HepG2 (cell line): ENCODE measurements around the gene HAPLN2. TPM values are rescaled to one million over a fixed set of nuclear protein-coding genes. Genes with fewer than 3 reads are reported as not detected.
A peak's percentile ranks its signal among the peaks of the same experiment; 100 is the strongest.

Experiments used
- E2F2 ChIP-seq: sonication (generic); formaldehyde crosslinking; IDR thresholded peaks from 2 replicates; pipeline ENCODE4 v1.4.0; 2020; ENCODE audit warnings: missing genetic modification reagents, borderline replicate concordance
- EHMT2 ChIP-seq: fragments of 200-600 bp; sonication (generic); IDR thresholded peaks from 2 replicates; pipeline ENCODE4 v1.7.0; 2017; ENCODE audit warnings: antibody characterized with exemption, low read depth, low read length, borderline replicate concordance
- GABPB1 ChIP-seq: IDR thresholded peaks from 2 replicates; pipeline ENCODE4 v1.6.1; 2016; ENCODE audit warnings: mild to moderate bottlenecking, missing genetic modification reagents, moderate library complexity, missing compliant biosample characterization
- HNF4A ChIP-seq: sonication (generic); formaldehyde crosslinking; IDR thresholded peaks from 2 replicates; pipeline ENCODE4 v1.4.0; 2020; ENCODE audit warnings: missing genetic modification reagents
- NFATC3 ChIP-seq: sonication (generic); formaldehyde crosslinking; IDR thresholded peaks from 2 replicates; pipeline ENCODE4 v1.5.1; 2020; ENCODE audit warnings: mild to moderate bottlenecking, missing genetic modification reagents
- NR2F2 ChIP-seq: IDR thresholded peaks from 2 replicates; pipeline ENCODE4 v1.6.1; 2012; ENCODE audit warnings: low read depth, inconsistent platforms, borderline replicate concordance
- PITX1 ChIP-seq: sonication (generic); formaldehyde crosslinking; IDR thresholded peaks from 2 replicates; pipeline ENCODE4 v1.5.1; 2020; ENCODE audit warnings: mild to moderate bottlenecking, missing genetic modification reagents
- POGZ ChIP-seq: sonication (generic); formaldehyde crosslinking; IDR thresholded peaks from 2 replicates; pipeline ENCODE4 v1.4.0; 2020; ENCODE audit warnings: mild to moderate bottlenecking, missing genetic modification reagents
- POLR2AphosphoS5 ChIP-seq: IDR thresholded peaks from 2 replicates; pipeline ENCODE4 v1.6.1; 2012; ENCODE audit warnings: low read depth, low read length
- SMC3 ChIP-seq: IDR thresholded peaks from 2 replicates; pipeline ENCODE4 v1.6.1; 2011; ENCODE audit warnings: low read length, improper control_type of control experiment
- SOX13 ChIP-seq, 3 experiments: fragments of 450-650 bp in 1 of 3; sonication (generic) in 1 of 3; formaldehyde crosslinking in 1 of 3; IDR thresholded peaks in 2 of 3; conservative IDR thresholded peaks in 1 of 3; 2 replicates each; pipeline versions ENCODE4 v1.5.0 to v1.6.1; 2016 to 2020; ENCODE audit warnings: antibody characterized with exemption in 1 of 3, mild to moderate bottlenecking in 1 of 3, missing compliant biosample characterization in 1 of 3, missing genetic modification reagents in 1 of 3, moderate library complexity in 1 of 3
- TEAD2 ChIP-seq: sonication (generic); formaldehyde crosslinking; IDR thresholded peaks from 2 replicates; pipeline ENCODE4 v1.9.0; 2021; ENCODE audit warnings: missing genetic modification reagents
- XRCC5 ChIP-seq: fragments of 200-400 bp; formaldehyde crosslinking; optimal IDR thresholded peaks from 2 replicates; pipeline ENCODE3; 2017; ENCODE audit warnings: mild to moderate bottlenecking, low read length
- ZC3H4 ChIP-seq: sonication (generic); formaldehyde crosslinking; IDR thresholded peaks from 2 replicates; pipeline ENCODE4 v1.4.0; 2020; ENCODE audit warnings: missing genetic modification reagents, borderline replicate concordance
- ZFYVE20 ChIP-seq: sonication (generic); formaldehyde crosslinking; IDR thresholded peaks from 2 replicates; pipeline ENCODE4 v1.8.0; 2023; ENCODE audit warnings: low read depth, mild to moderate bottlenecking, moderate library complexity, missing genetic modification reagents, borderline replicate concordance
- ZNF280D ChIP-seq: sonication (generic); formaldehyde crosslinking; IDR thresholded peaks from 2 replicates; pipeline ENCODE4 v1.5.1; 2020; ENCODE audit warnings: mild to moderate bottlenecking, missing genetic modification reagents
- ZNF530 ChIP-seq: sonication (generic); formaldehyde crosslinking; IDR thresholded peaks from 2 replicates; pipeline ENCODE4 v1.5.0; 2020; ENCODE audit warnings: low read depth, mild to moderate bottlenecking, missing genetic modification reagents
- ZNF652 ChIP-seq: IDR thresholded peaks from 2 replicates; pipeline ENCODE4 v1.6.1; 2016; ENCODE audit warnings: low read depth, borderline replicate concordance
- ZNF672 ChIP-seq: sonication (generic); formaldehyde crosslinking; IDR thresholded peaks from 2 replicates; pipeline ENCODE4 v1.8.1; 2022; ENCODE audit warnings: missing genetic modification reagents
- ZNF788 ChIP-seq: sonication (generic); formaldehyde crosslinking; IDR thresholded peaks from 2 replicates; pipeline ENCODE4 v1.5.0; 2020; ENCODE audit warnings: mild to moderate bottlenecking, missing genetic modification reagents, borderline replicate concordance
- polyA plus RNA-seq, 8 experiments: library from polyadenylated mRNA; depleted of rRNA in 3 of 8; stranded (reverse) in 7 of 8; unstranded in 1 of 8; fragments of >200 nt; fragmentation: Illumina TruSeq in 4 of 8; extraction: Trizol in 4 of 8; gene quantifications; 2 replicates each; pipeline versions ENCODE4 v1.2.1 to v1.2.3, GENCODE V29; 2011 to 2016; ENCODE audit warnings: low read depth in 4 of 8, missing spikeins in 1 of 8, mixed read lengths in 1 of 8; ENCODE audit not compliant: insufficient read depth in 1 of 8
- total RNA-seq, 5 experiments: library from RNA; depleted of rRNA; stranded (reverse); fragments of >200 nt; fragmentation: Illumina TruSeq; extraction: Trizol; gene quantifications; 2 replicates each; pipeline ENCODE4 v1.2.3, GENCODE V29; 2016; ENCODE audit warnings: low read depth in 1 of 5
- TF ChIP-seq, protein P1 (sequence below): sonication (generic); formaldehyde crosslinking; IDR thresholded peaks from 2 replicates; pipeline ENCODE4 v1.5.1; 2020; ENCODE audit warnings: mild to moderate bottlenecking, missing genetic modification reagents, moderate library complexity

The HAPLN2 gene
- total and polyA plus RNA-seq, 2 of the 13 experiments (the other 11 are each of a cell fraction or from before 2014, with no cell fraction given) = not detected

GRCh38 chr1:156591432-156592157, 27.6 kb upstream of the HAPLN2 start, which contains the start of gene NAXE (continued):
- TF ChIP-seq NR2F2 (no peak; the same call in 1 of the 2 replicates), ZFYVE20 (CRISPR knock-in tag) (no peak), EHMT2 (no peak), XRCC5 (no peak), SOX13 (IDR thresholded peaks at IDR 0.05) (peak; percentile 23; the same call in 1 of the 2 replicates), SOX13 (CRISPR knock-in tag; conservative IDR thresholded peaks at IDR 0.05 in 1 of 2, IDR thresholded peaks at IDR 0.05 in 1 of 2) (peak in 1 of 2 experiments; percentile 16; a peak in 1 of 4 replicates), ZC3H4 (CRISPR knock-in tag) (no peak), ZNF788 (CRISPR knock-in tag) (0 out of 2 replicates have a peak, but pooled peaks have one; percentile 9), POGZ (no peak), PITX1 (CRISPR knock-in tag) (peak; percentile 55; the same call in 1 of the 2 replicates), ZNF672 (CRISPR knock-in tag) (no peak), SMC3 (no peak), NFATC3 (CRISPR knock-in tag) (no peak), TEAD2 (CRISPR knock-in tag) (no peak), GABPB1 (peak; percentile 77), POLR2AphosphoS5 (peak; percentile 89), HNF4A (CRISPR knock-in tag) (no peak), ZNF530 (CRISPR knock-in tag) (no peak), E2F2 (no peak), ZNF280D (CRISPR knock-in tag) (0 out of 2 replicates have a peak, but pooled peaks have one; percentile 32), ZNF652 (CRISPR knock-in tag) (no peak)
- TF ChIP-seq, protein P1, sequence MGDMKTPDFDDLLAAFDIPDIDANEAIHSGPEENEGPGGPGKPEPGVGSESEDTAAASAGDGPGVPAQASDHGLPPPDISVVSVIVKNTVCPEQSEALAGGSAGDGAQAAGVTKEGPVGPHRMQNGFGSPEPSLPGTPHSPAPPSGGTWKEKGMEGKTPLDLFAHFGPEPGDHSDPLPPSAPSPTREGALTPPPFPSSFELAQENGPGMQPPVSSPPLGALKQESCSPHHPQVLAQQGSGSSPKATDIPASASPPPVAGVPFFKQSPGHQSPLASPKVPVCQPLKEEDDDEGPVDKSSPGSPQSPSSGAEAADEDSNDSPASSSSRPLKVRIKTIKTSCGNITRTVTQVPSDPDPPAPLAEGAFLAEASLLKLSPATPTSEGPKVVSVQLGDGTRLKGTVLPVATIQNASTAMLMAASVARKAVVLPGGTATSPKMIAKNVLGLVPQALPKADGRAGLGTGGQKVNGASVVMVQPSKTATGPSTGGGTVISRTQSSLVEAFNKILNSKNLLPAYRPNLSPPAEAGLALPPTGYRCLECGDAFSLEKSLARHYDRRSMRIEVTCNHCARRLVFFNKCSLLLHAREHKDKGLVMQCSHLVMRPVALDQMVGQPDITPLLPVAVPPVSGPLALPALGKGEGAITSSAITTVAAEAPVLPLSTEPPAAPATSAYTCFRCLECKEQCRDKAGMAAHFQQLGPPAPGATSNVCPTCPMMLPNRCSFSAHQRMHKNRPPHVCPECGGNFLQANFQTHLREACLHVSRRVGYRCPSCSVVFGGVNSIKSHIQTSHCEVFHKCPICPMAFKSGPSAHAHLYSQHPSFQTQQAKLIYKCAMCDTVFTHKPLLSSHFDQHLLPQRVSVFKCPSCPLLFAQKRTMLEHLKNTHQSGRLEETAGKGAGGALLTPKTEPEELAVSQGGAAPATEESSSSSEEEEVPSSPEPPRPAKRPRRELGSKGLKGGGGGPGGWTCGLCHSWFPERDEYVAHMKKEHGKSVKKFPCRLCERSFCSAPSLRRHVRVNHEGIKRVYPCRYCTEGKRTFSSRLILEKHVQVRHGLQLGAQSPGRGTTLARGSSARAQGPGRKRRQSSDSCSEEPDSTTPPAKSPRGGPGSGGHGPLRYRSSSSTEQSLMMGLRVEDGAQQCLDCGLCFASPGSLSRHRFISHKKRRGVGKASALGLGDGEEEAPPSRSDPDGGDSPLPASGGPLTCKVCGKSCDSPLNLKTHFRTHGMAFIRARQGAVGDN (CRISPR knock-in tag) = peak; percentile 91
